Eye (tissue), 1 donor: ENCODE measurements around the gene UROC1.

Experiments
- DNase-seq: peaks from one replicate; pipeline ENCODE4 v3.0.0-alpha.2; 2015

Gene UROC1

GRCh38 chr3:126439346-126439967 lies 78.1 kb downstream of the UROC1 start:
- no peak for DNase-seq

DNA sequence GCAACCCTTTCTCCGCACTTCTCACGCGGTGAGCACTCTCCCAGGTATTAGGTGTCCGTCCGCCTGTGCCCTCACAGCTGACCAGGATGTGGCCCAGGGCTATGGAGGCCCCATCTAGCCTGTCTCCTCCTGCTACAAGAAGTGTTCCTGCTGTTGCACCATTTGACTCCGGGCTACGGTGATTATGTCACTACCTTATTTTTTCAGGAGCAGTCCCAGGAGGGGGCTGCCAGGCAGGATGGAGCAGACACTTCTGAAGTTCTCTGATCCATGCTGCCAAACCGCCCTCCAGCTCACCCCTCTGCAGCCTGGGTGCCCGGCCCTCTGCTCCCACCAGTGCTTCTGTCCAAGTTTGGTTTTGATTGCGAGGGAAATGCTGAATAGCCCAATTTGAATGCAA lies 78.8 kb downstream of the UROC1 start:
- no peak for DNase-seq

DNA sequence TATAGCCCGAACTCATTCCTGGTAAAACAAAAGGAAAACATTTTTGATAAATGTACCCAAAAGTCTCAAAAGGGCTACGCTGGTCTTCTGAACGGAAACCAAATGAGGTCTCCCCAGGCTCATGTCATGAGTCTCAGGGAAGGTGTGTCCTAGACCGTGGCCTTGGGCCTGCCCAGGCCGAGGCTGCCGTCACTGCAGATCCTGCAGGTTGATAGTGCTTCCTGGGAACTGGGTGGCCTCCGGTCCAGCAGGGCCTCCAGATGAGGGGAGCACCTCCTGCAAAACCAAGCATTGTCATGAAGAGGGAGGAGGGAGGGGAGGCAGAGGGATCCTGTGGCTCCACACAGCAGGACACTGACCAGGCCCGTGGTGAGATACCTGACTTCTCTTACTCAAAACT lies 79.4 kb downstream of the UROC1 start:
- DNase-seq = no peak

DNA sequence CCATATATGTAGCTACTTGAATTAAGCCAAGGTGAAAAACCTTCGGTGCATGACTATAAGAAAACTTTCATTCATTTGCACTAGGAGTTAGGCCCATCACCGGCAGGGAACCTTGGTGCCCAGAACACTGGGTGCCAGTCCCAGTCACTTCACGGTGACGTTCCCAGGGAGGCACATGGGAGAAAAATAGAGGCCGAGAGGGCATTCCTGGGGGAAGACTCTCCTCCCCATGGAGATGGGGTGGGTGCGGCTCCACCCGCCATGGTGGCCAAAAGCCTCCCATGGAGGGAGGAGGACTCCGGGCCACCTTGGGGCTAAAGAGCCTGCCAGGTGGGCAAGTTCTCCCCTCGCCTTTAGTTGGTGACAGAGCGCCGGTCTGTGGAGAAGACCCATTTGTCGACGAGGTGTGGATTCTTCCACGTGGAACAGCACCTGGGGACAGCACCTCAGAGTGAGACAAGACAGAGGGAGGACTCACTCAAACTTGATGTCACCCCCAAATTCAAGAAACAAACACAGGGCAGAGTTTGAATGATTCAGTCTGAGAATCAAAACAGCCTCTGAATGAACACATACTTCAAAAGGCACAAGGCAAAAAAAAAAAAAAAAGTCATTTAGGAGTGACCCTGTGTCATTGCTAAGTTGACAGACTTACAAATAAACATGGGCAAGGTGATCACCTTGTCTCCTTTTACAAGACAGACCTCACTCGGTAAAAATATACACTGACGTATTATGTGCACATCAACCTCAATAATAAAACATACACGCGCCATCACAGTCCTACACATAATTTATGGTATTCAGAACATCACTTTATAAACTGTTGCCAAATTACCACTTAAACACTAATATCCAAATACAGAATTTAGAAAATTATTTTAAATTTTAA lies 80.5 kb downstream of the UROC1 start:
- no peak for DNase-seq

DNA sequence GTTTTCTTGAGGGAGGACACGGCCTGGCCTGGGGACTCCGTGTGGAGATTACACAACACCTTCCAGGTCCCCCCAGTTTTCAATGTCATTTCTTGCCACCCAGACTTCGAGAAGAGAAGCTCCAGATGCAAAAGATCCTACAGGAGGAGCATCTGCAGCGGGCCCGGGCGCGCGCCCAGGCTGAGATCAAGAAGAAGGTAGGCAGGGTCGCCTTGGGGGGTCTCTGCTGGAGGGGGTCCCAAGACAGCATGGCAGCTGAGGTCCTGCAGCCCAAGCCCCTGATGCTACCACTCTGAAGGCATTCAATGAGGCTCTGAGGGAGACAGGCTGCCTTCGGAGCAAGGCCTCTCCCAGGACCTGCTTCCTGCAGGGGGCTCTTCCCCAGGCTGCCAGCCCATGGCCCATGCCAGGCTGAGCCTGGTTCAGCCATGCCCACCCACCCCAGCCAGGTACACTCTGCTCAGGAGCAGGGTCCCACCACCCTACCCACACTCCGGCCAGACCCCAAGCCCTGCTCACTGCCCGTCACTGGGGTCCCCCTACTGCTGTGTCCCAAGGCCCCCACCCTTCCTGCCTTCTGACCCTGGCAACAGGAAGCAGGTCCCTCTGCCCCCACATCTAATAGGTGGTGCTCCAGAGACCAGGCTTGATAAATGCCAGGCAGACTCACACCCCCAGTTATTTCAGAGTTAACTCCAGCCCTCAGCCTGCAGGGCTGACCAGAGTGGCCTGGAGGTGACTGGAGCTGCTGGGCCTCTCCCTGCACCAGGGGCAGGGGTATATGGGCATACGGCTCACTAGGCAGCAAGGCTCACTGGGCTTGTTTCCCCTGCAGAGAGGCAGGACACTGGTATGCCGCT lies 81.9 kb downstream of the UROC1 start:
- no peak for DNase-seq

- no peak for DNase-seq
Observed at GRCh38 chr3:126434931-126435411, 82.6 kb downstream of the UROC1 start.

DNA sequence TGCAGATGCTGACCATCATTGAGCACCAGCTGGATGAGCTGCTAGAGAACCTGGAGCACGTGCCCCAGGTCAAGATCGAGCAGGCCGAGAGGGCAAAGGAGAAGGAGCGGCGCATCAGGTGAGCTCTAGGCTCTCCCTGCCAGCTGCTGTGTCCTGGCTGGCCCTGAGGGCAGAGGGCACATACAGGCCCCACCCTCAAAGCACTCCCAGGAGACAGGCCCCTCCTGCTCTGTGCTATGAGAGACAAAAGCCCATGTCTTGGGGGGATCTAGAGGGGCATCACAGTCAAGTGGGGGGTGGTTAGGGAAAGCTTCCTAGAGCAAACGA lies 83.3 kb downstream of the UROC1 start:
- DNase-seq = no peak

DNA sequence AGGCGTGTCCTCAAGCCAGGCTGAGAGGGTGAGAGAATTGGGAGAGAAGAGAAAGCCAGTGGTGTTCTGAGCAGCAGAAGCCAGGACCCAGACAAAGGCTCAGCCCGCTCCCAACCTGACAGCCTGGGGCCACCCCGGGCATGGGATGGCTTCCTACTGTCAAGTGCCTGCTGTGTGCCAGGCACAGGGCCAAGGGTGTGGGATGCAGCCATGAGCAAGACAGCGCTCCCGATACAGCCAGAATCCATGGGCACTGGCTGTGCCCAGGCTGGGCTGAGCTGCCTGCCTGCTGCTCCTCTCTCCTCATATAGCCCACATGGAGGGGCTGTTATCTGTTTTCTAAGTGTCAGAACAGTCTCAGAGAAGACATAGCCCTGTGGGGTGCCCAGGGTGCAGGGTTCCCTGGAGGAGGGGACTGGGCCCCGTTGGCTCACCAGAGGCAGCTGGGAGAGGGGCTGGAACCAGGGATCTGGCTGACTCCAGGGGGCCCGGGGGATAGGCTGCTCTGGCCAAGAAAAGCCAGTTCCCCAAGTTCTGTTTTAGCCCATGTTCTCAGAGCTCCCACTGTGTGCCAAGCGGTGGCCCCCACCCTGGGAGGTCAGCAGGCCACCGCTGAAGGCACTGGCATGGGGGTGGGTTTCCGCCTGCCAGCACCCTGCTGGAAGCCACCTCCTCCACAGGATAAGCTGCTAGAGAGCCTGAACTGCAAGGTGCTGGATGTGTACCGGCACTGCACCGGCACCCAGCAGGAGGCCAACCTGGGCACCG lies 83.9 kb downstream of the UROC1 start:
- DNase-seq = no peak

GRCh38 chr3:126433105-126433430 lies 84.5 kb downstream of the UROC1 start:
- DNase-seq = no peak

DNA sequence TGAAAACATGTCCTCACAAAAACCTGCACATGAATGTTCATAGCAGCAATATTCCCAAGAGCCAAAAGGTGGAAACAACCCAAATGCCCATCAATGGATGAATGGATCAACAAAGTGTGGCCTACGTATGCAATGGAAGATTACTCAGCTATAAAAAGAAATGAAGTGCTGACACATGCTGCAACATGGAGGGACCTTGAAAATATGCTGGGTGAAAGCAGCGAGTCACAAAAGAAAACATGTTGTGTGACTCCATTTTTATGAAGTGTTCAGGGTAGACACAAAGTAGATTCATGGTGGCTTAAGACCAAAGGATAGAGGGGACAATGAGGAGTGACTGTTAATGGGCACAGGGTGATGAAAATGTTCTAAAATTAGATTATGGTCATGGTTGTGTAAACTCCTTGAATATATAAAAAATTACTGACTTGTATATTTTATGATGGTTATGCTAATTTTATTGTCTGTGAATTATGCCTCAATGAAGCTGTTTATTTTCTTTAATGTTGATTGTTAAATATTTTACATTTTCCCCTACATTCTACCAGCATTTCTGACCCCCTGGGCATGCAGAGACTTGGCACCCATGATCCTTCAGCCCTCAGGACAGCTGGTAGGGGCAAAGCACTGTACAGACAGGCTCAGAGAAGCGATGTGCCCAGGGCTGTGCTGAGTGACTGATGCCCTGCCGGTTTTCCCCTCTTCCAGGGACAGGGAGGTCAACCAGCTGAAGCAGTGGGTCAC lies 85.0 kb downstream of the UROC1 start:
- DNase-seq = no peak
